H1 (cell line): ENCODE results near the gene ISOC2. TPM values are rescaled to one million over a fixed set of nuclear protein-coding genes. Genes with fewer than 3 reads are reported as not detected.
A peak's percentile ranks its signal among the peaks of the same experiment; 100 is the strongest.

Source experiments
- BCL11A ChIP-seq, 2 experiments: IDR thresholded peaks; one replicate each; pipeline ENCODE4 v1.6.1; 2011; ENCODE audit warnings: low read depth in 2 of 2, low read length in 2 of 2, mild to moderate bottlenecking in 2 of 2
- CREB1 ChIP-seq: IDR thresholded peaks from 2 replicates; pipeline ENCODE4 v1.6.1; 2012; ENCODE audit warnings: inconsistent platforms
- EGR1 ChIP-seq: IDR thresholded peaks from 2 replicates; pipeline ENCODE4 v1.6.1; 2011; ENCODE audit warnings: low read depth, low read length, borderline replicate concordance
- EP300 ChIP-seq, 2 experiments: IDR thresholded peaks; 1 replicate in 1 of 2; 2 replicates in 1 of 2; pipeline ENCODE4 v1.6.1; 2011 to 2012; ENCODE audit warnings: low read depth in 2 of 2, low read length in 2 of 2, mild to moderate bottlenecking in 2 of 2, borderline replicate concordance in 1 of 2, inconsistent platforms in 1 of 2, moderate library complexity in 1 of 2
- GABPA ChIP-seq: IDR thresholded peaks from 2 replicates; pipeline ENCODE4 v1.6.1; 2011; ENCODE audit warnings: mild to moderate bottlenecking, low read length, moderate library complexity, borderline replicate concordance; ENCODE audit not compliant: insufficient read depth
- GTF2F1 ChIP-seq: IDR thresholded peaks from 2 replicates; pipeline ENCODE4 v1.6.1; 2012; ENCODE audit warnings: low read depth, low read length, improper control_type of control experiment, borderline replicate concordance
- HDAC2 ChIP-seq, 2 experiments: fragments of 300-600 bp in 1 of 2; sonication (generic) in 1 of 2; IDR thresholded peaks; 2 replicates each; pipeline ENCODE4 v1.6.1; 2011 to 2012; ENCODE audit warnings: low read depth in 2 of 2, low read length in 2 of 2, mild to moderate bottlenecking in 2 of 2, moderate library complexity in 2 of 2, borderline replicate concordance in 1 of 2, inconsistent platforms in 1 of 2
- HDAC6 ChIP-seq: IDR thresholded peaks from one replicate; pipeline ENCODE4 v1.7.1; 2012; ENCODE audit warnings: low read depth, mild to moderate bottlenecking, inconsistent platforms, low read length, moderate library complexity
- JUN ChIP-seq: IDR thresholded peaks from 2 replicates; pipeline ENCODE4 v1.6.1; 2011; ENCODE audit warnings: low read depth, mild to moderate bottlenecking, improper control_type of control experiment, low read length
- NRF1 ChIP-seq: IDR thresholded peaks from 2 replicates; pipeline ENCODE4 v1.6.1; 2011; ENCODE audit warnings: mild to moderate bottlenecking, low read depth, low read length, improper control_type of control experiment
- POLR2A ChIP-seq, 2 experiments: IDR thresholded peaks; 1 replicate in 1 of 2; 2 replicates in 1 of 2; pipeline ENCODE4 v1.6.1; 2011; ENCODE audit warnings: low read depth in 2 of 2, low read length in 2 of 2, mild to moderate bottlenecking in 2 of 2; ENCODE audit errors: control extremely low read depth in 1 of 2
- POU5F1 ChIP-seq: IDR thresholded peaks from 2 replicates; pipeline ENCODE4 v1.6.1; 2011; ENCODE audit warnings: low read depth, mild to moderate bottlenecking, low read length, moderate library complexity
- RBBP5 ChIP-seq: IDR thresholded peaks from 2 replicates; pipeline ENCODE4 v1.7.1; 2012; ENCODE audit warnings: low read depth, mild to moderate bottlenecking, inconsistent platforms, low read length, moderate library complexity, borderline replicate concordance
- RFX5 ChIP-seq: IDR thresholded peaks from 2 replicates; pipeline ENCODE4 v1.6.1; 2011; ENCODE audit warnings: low read depth, low read length, improper control_type of control experiment, borderline replicate concordance
- RNF2 ChIP-seq: fragments of 200-900, 300-1000 bp; sonication (generic); IDR thresholded peaks from 2 replicates; pipeline ENCODE4 v1.7.1; 2016; ENCODE audit warnings: borderline replicate concordance, low read depth, mild to moderate bottlenecking, antibody characterized with exemption, low read length; ENCODE audit not compliant: poor library complexity, severe bottlenecking; ENCODE audit errors: missing control alignments
- RXRA ChIP-seq: IDR thresholded peaks from 2 replicates; pipeline ENCODE4 v1.6.1; 2011; ENCODE audit warnings: low read depth, mild to moderate bottlenecking, low read length, moderate library complexity; ENCODE audit not compliant: insufficient read depth
- SAP30 ChIP-seq: fragments of 300-600 bp; sonication (generic); IDR thresholded peaks from 2 replicates; pipeline ENCODE4 v1.7.1; 2012; ENCODE audit warnings: low read length, moderate library complexity, mild to moderate bottlenecking, inconsistent platforms; ENCODE audit not compliant: insufficient read depth, insufficient replicate concordance
- SRF ChIP-seq: IDR thresholded peaks from 2 replicates; pipeline ENCODE4 v1.6.1; 2011; ENCODE audit warnings: mild to moderate bottlenecking, low read depth, low read length, moderate library complexity
- SUZ12 ChIP-seq: fragments of 200-600 bp; sonication (generic); IDR thresholded peaks from 2 replicates; pipeline ENCODE4 v1.6.1; 2012; ENCODE audit warnings: mild to moderate bottlenecking, inconsistent platforms, low read length, moderate library complexity, mixed read lengths
- TEAD4 ChIP-seq: IDR thresholded peaks from 2 replicates; pipeline ENCODE4 v1.6.1; 2012; ENCODE audit warnings: low read depth, low read length, inconsistent platforms, mixed read lengths
- ZNF274 ChIP-seq: IDR thresholded peaks from 2 replicates; pipeline ENCODE4 v1.7.0; 2012; ENCODE audit warnings: low read length, borderline replicate concordance; ENCODE audit errors: extremely low read depth
- polyA plus RNA-seq, 7 experiments: library from polyadenylated mRNA; depleted of rRNA in 3 of 7; stranded (reverse) in 5 of 7; unstranded in 2 of 7; fragments of >200 nt in 5 of 7; fragments of 200-250 nt in 2 of 7; gene quantifications; 1 replicate in 5 of 7; 2 replicates in 1 of 7; 4 replicates in 1 of 7; pipeline versions ENCODE4 v1.2.1 to v1.2.3, GENCODE V29; 2011 to 2013; ENCODE audit warnings: missing spikeins in 2 of 7, mixed read lengths in 2 of 7
- total RNA-seq: library from RNA; stranded (reverse); fragmentation: NEBNext Ultra II Directional; extraction: Animal tissue kit (Norgen Biotek cat#: 25700); gene quantifications from 2 replicates; pipeline ENCODE4 v1.2.1, GENCODE V29; 2021
- TF ChIP-seq, protein P1 (sequence below), 3 experiments: IDR thresholded peaks; 1 replicate in 2 of 3; 2 replicates in 1 of 3; pipeline versions ENCODE4 v1.5.1 to v1.6.1; 2011; ENCODE audit warnings: low read length in 3 of 3, mild to moderate bottlenecking in 3 of 3, inconsistent platforms in 2 of 3, low read depth in 1 of 3, moderate library complexity in 1 of 3; ENCODE audit not compliant: insufficient read depth in 1 of 3; ENCODE audit errors: control extremely low read depth in 1 of 3

ISOC2 gene
- total and polyA plus RNA-seq, 2 of the 8 experiments (the other 6 are each of a cell fraction or from before 2014, with no cell fraction given), result 96.9 to 152 TPM

GRCh38 chr19:55452749-55453346 is 8.6 kb downstream of the ISOC2 start (continued):
- TF ChIP-seq EP300 (IDR thresholded peaks at IDR 0.05; ENCODE audit: borderline replicate concordance in 1 of 2, low read depth in 2 of 2, low read length in 2 of 2) (peak in 1 of 2 experiments; percentile 94; a peak in 2 of 3 replicates), ZNF274 (no peak), NRF1 (no peak), SRF (no peak), POLR2A (IDR thresholded peaks at IDR 0.05; ENCODE audit: control extremely low read depth in 1 of 2, low read depth in 2 of 2, low read length in 2 of 2) (no peak), JUN (no peak), SAP30 (no peak), EGR1 (no peak), POU5F1 (no peak), SUZ12 (no peak), TEAD4 (no peak), HDAC2 (IDR thresholded peaks at IDR 0.05; ENCODE audit: borderline replicate concordance in 1 of 2, low read depth in 2 of 2, low read length in 2 of 2) (no peak), RFX5 (no peak), HDAC6 (no peak), RNF2 (no peak), BCL11A (IDR thresholded peaks at IDR 0.05; ENCODE audit: low read depth in 2 of 2, low read length in 2 of 2) (no peak), RXRA (no peak), GTF2F1 (no peak), GABPA (no peak), CREB1 (peak; percentile 6), RBBP5 (no peak)
- TF ChIP-seq, protein P1, sequence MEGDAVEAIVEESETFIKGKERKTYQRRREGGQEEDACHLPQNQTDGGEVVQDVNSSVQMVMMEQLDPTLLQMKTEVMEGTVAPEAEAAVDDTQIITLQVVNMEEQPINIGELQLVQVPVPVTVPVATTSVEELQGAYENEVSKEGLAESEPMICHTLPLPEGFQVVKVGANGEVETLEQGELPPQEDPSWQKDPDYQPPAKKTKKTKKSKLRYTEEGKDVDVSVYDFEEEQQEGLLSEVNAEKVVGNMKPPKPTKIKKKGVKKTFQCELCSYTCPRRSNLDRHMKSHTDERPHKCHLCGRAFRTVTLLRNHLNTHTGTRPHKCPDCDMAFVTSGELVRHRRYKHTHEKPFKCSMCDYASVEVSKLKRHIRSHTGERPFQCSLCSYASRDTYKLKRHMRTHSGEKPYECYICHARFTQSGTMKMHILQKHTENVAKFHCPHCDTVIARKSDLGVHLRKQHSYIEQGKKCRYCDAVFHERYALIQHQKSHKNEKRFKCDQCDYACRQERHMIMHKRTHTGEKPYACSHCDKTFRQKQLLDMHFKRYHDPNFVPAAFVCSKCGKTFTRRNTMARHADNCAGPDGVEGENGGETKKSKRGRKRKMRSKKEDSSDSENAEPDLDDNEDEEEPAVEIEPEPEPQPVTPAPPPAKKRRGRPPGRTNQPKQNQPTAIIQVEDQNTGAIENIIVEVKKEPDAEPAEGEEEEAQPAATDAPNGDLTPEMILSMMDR (IDR thresholded peaks at IDR 0.05; ENCODE audit: control extremely low read depth in 1 of 3, insufficient read depth in 1 of 3, low read depth in 1 of 3, low read length in 3 of 3), result no peak
